ENCODE results near the gene HOXA1.

Gene HOXA1

GRCh38 chr7:27092819-27093110 is 3.0 kb downstream of the HOXA1 start:
- H3K27ac ChIP-seq (ENCODE audit: low read depth, low read length) = no peak overlapping the region
- no peak overlapping the region for H3K9ac ChIP-seq (ENCODE audit: low read length in 5 of 5)
- H3K27me3 ChIP-seq (ENCODE audit: control insufficient read depth in 5 of 5, insufficient read depth in 4 of 5, low read length in 5 of 5) = peaks cover 0 to 17% (median 10%) of the 10 kb centered on the region in 5 donors
- no peaks in the 10 kb centered on the region for H3K36me3 ChIP-seq (ENCODE audit: control insufficient read depth in 5 of 5, insufficient read depth in 5 of 5, low read length in 5 of 5)
- no peaks in the 10 kb centered on the region for H3K9me3 ChIP-seq (ENCODE audit: control insufficient read depth in 5 of 5, low read length in 5 of 5)
- peaks cover 7 to 30% (median 25%) of the 10 kb centered on the region in 5 donors for H3K4me1 ChIP-seq (ENCODE audit: control insufficient read depth in 5 of 5, insufficient read depth in 5 of 5, low read length in 5 of 5)
- H3K4me3 ChIP-seq (ENCODE audit: low read depth in 1 of 5, low read length in 5 of 5) = no peak overlapping the region

GRCh38 chr7:27091941-27092818 is 3.6 kb downstream of the HOXA1 start:
- H3K4me1 ChIP-seq (ENCODE audit: control insufficient read depth in 5 of 5, insufficient read depth in 5 of 5, low read length in 5 of 5) = peaks cover 2 to 24% (median 21%) of the 10 kb centered on the region in 5 donors

GRCh38 chr7:27091105-27091504 is 4.7 kb downstream of the HOXA1 start:
- Histone ChIP-seq H3K27ac (ENCODE audit: low read depth, low read length) (no peak overlapping the region), H3K27me3 (ENCODE audit: control insufficient read depth in 5 of 5, insufficient read depth in 4 of 5, low read length in 5 of 5) (peaks cover 0 to 22% (median 14%) of the 10 kb centered on the region in 5 donors), H3K36me3 (ENCODE audit: control insufficient read depth in 5 of 5, insufficient read depth in 5 of 5, low read length in 5 of 5) (no peaks in the 10 kb centered on the region)

More at GRCh38 chr7:27091941-27092818, 3.6 kb downstream of the HOXA1 start:
- H3K27me3 ChIP-seq (ENCODE audit: control insufficient read depth in 5 of 5, insufficient read depth in 4 of 5, low read length in 5 of 5) = peaks cover 0 to 22% (median 14%) of the 10 kb centered on the region in 5 donors
- no peaks in the 10 kb centered on the region for H3K9me3 ChIP-seq (ENCODE audit: control insufficient read depth in 5 of 5, low read length in 5 of 5)
- H3K9ac ChIP-seq (ENCODE audit: low read length in 5 of 5) = no peak overlapping the region
- H3K27ac ChIP-seq (ENCODE audit: low read depth, low read length) = no peak overlapping the region
- H3K4me3 ChIP-seq (ENCODE audit: low read depth in 1 of 5, low read length in 5 of 5) = no peak overlapping the region
- H3K36me3 ChIP-seq (ENCODE audit: control insufficient read depth in 5 of 5, insufficient read depth in 5 of 5, low read length in 5 of 5) = no peaks in the 10 kb centered on the region

GRCh38 chr7:27088002-27088922 is 7.5 kb downstream of the HOXA1 start:
- peak overlapping the region in 4 of 5 donors; percentile 36 to 48 (median 40) for H3K4me3 ChIP-seq (ENCODE audit: low read depth in 1 of 5, low read length in 5 of 5)
- no peaks in the 10 kb centered on the region for H3K36me3 ChIP-seq (ENCODE audit: control insufficient read depth in 5 of 5, insufficient read depth in 5 of 5, low read length in 5 of 5)
- no peak overlapping the region for H3K27ac ChIP-seq (ENCODE audit: low read depth, low read length)
- no peak overlapping the region for H3K9ac ChIP-seq (ENCODE audit: low read length in 5 of 5)
- no peaks in the 10 kb centered on the region for H3K9me3 ChIP-seq (ENCODE audit: control insufficient read depth in 5 of 5, low read length in 5 of 5)
- H3K4me1 ChIP-seq (ENCODE audit: control insufficient read depth in 5 of 5, insufficient read depth in 5 of 5, low read length in 5 of 5) = peaks cover 0 to 9% (median 6%) of the 10 kb centered on the region in 5 donors
- H3K27me3 ChIP-seq (ENCODE audit: control insufficient read depth in 5 of 5, insufficient read depth in 4 of 5, low read length in 5 of 5) = peaks cover 0 to 19% (median 14%) of the 10 kb centered on the region in 5 donors

More at GRCh38 chr7:27091105-27091504, 4.7 kb downstream of the HOXA1 start:
- peaks cover 0 to 17% (median 14%) of the 10 kb centered on the region in 5 donors for H3K4me1 ChIP-seq (ENCODE audit: control insufficient read depth in 5 of 5, insufficient read depth in 5 of 5, low read length in 5 of 5)
- H3K4me3 ChIP-seq (ENCODE audit: low read depth in 1 of 5, low read length in 5 of 5) = no peak overlapping the region
- H3K9ac ChIP-seq (ENCODE audit: low read length in 5 of 5) = no peak overlapping the region
- H3K9me3 ChIP-seq (ENCODE audit: control insufficient read depth in 5 of 5, low read length in 5 of 5) = no peaks in the 10 kb centered on the region

GRCh38 chr7:27083646-27084045 is 12.2 kb downstream of the HOXA1 start:
- Histone ChIP-seq H3K4me1 (ENCODE audit: control insufficient read depth in 5 of 5, insufficient read depth in 5 of 5, low read length in 5 of 5) (peaks cover 0 to 9% (median 6%) of the 10 kb centered on the region in 5 donors), H3K4me3 (ENCODE audit: low read depth in 1 of 5, low read length in 5 of 5) (no peak overlapping the region), H3K9ac (ENCODE audit: low read length in 5 of 5) (no peak overlapping the region), H3K9me3 (ENCODE audit: control insufficient read depth in 5 of 5, low read length in 5 of 5) (no peaks in the 10 kb centered on the region), H3K27ac (ENCODE audit: low read depth, low read length) (no peak overlapping the region), H3K27me3 (ENCODE audit: control insufficient read depth in 5 of 5, insufficient read depth in 4 of 5, low read length in 5 of 5) (peaks cover 0 to 13% (median 10%) of the 10 kb centered on the region in 5 donors), H3K36me3 (ENCODE audit: control insufficient read depth in 5 of 5, insufficient read depth in 5 of 5, low read length in 5 of 5) (no peaks in the 10 kb centered on the region)

GRCh38 chr7:27082171-27082570 is 13.6 kb downstream of the HOXA1 start:
- no peaks in the 10 kb centered on the region for H3K9me3 ChIP-seq (ENCODE audit: control insufficient read depth in 5 of 5, low read length in 5 of 5)
- H3K36me3 ChIP-seq (ENCODE audit: control insufficient read depth in 5 of 5, insufficient read depth in 5 of 5, low read length in 5 of 5) = no peaks in the 10 kb centered on the region
- H3K4me1 ChIP-seq (ENCODE audit: control insufficient read depth in 5 of 5, insufficient read depth in 5 of 5, low read length in 5 of 5) = no peaks in the 10 kb centered on the region
- H3K4me3 ChIP-seq (ENCODE audit: low read depth in 1 of 5, low read length in 5 of 5) = no peak overlapping the region
- no peaks in the 10 kb centered on the region for H3K27me3 ChIP-seq (ENCODE audit: control insufficient read depth in 5 of 5, insufficient read depth in 4 of 5, low read length in 5 of 5)
- H3K27ac ChIP-seq (ENCODE audit: low read depth, low read length) = no peak overlapping the region
- no peak overlapping the region for H3K9ac ChIP-seq (ENCODE audit: low read length in 5 of 5)

- Histone ChIP-seq H3K9ac (ENCODE audit: low read length in 5 of 5) (no peak overlapping the region), H3K27ac (ENCODE audit: low read depth, low read length) (no peak overlapping the region), H3K27me3 (ENCODE audit: control insufficient read depth in 5 of 5, insufficient read depth in 4 of 5, low read length in 5 of 5) (no peaks in the 10 kb centered on the region), H3K4me3 (ENCODE audit: low read depth in 1 of 5, low read length in 5 of 5) (no peak overlapping the region), H3K36me3 (ENCODE audit: control insufficient read depth in 5 of 5, insufficient read depth in 5 of 5, low read length in 5 of 5) (no peaks in the 10 kb centered on the region), H3K4me1 (ENCODE audit: control insufficient read depth in 5 of 5, insufficient read depth in 5 of 5, low read length in 5 of 5) (no peaks in the 10 kb centered on the region), H3K9me3 (ENCODE audit: control insufficient read depth in 5 of 5, low read length in 5 of 5) (no peaks in the 10 kb centered on the region)
These were observed 14.9 kb downstream of the HOXA1 start for GRCh38 chr7:27080844-27081436.

- Histone ChIP-seq H3K4me3 (ENCODE audit: low read depth in 1 of 5, low read length in 5 of 5) (no peak overlapping the region), H3K9ac (ENCODE audit: low read length in 5 of 5) (no peak overlapping the region), H3K36me3 (ENCODE audit: control insufficient read depth in 5 of 5, insufficient read depth in 5 of 5, low read length in 5 of 5) (no peaks in the 10 kb centered on the region), H3K27me3 (ENCODE audit: control insufficient read depth in 5 of 5, insufficient read depth in 4 of 5, low read length in 5 of 5) (no peaks in the 10 kb centered on the region), H3K4me1 (ENCODE audit: control insufficient read depth in 5 of 5, insufficient read depth in 5 of 5, low read length in 5 of 5) (no peaks in the 10 kb centered on the region), H3K27ac (ENCODE audit: low read depth, low read length) (no peak overlapping the region), H3K9me3 (ENCODE audit: control insufficient read depth in 5 of 5, low read length in 5 of 5) (peaks cover 0 to 4% (median 0%) of the 10 kb centered on the region in 5 donors)
These were observed 16.4 kb downstream of the HOXA1 start for GRCh38 chr7:27079234-27079975.

GRCh38 chr7:27078616-27079233 is 17.1 kb downstream of the HOXA1 start:
- H3K27ac ChIP-seq (ENCODE audit: low read depth, low read length) = no peak overlapping the region
- no peaks in the 10 kb centered on the region for H3K4me1 ChIP-seq (ENCODE audit: control insufficient read depth in 5 of 5, insufficient read depth in 5 of 5, low read length in 5 of 5)
- H3K9ac ChIP-seq (ENCODE audit: low read length in 5 of 5) = no peak overlapping the region
- peaks cover 0 to 4% (median 0%) of the 10 kb centered on the region in 5 donors for H3K9me3 ChIP-seq (ENCODE audit: control insufficient read depth in 5 of 5, low read length in 5 of 5)
- H3K27me3 ChIP-seq (ENCODE audit: control insufficient read depth in 5 of 5, insufficient read depth in 4 of 5, low read length in 5 of 5) = no peaks in the 10 kb centered on the region
- H3K36me3 ChIP-seq (ENCODE audit: control insufficient read depth in 5 of 5, insufficient read depth in 5 of 5, low read length in 5 of 5) = no peaks in the 10 kb centered on the region
- no peak overlapping the region for H3K4me3 ChIP-seq (ENCODE audit: low read depth in 1 of 5, low read length in 5 of 5)
